Stimulated activated CD8-positive, alpha-beta memory T cell treated with anti-CD3 and anti-CD28 coated beads, Interleukin-7, amount 100 ng/mL, for 24 hours (primary cell): Measurements from ENCODE around the gene OR52K1.
"Not testable (repeated sequence)": the region's sequence is repeated elsewhere in the genome, so short reads cannot be mapped to it uniquely, and the experiment has no call there.

ENCODE experiments used
- DNase-seq: peaks from one replicate; pipeline ENCODE4 v3.0.0-alpha.2; 2020; ENCODE audit warnings: low read depth

The OR52K1 gene

GRCh38 chr11:4482445-4482844, at the start of gene OR52K1:
OR52K1 (plus strand) TSS chr11:4482646; CDS start chr11:4488901, 6,255 bp downstream.
- DNase-seq: no peak

GRCh38 chr11:4433856-4434255, 48.6 kb upstream of the OR52K1 start:
- DNase-seq: no peak

DNA sequence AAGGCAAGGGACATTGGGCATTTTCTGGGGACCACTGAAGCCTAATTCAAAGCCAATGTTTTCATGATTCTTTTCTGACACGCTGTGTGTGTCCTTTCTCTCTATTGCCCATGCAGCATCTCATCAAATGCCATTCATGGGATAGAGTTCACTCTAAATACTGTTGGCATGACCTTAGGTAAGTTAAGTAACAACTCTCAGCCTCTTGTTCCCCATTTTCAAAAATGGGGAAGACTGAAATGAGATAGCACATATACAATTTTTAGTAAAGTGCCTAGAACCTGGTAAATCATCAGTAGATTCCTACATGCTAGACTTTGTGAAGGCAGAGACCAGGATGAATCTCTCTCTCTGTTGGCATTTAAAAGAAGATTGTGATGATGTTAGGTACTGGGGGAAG, 46.0 kb upstream of the OR52K1 start:
- no peak for DNase-seq

- DNase-seq: no peak
Measured at GRCh38 chr11:4441515-4441914, 40.9 kb upstream of the OR52K1 start.

DNA sequence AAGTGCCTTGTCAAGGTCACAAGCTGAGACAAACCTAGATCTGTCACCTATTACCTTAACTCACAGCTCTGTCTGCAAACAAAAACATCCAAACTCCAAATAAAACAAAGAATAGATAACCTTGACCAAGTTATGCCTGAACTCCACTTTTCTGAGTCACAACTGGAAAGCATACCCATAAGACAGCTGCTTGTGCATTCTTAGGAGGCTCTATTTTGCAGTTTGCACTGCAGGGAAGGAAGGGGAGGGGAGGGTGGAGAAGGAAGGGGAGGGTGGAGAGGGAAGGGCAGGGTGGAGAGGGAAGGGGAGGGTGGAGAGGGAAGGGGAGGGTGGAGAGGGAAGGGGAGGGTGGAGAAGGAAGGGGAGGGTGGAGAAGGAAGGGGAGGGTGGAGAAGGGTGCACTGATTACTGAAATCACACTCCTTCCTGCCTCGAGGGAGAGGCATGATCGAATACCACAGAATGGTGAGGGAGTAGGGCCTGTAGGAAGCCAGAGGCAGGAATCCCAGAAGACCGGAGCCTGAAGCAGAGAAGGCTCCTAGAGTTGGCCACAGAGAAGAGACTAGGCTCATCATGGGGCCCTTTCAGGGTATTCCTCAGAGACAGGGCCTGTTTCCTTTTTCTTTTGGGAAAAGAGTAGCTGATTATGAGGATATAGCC, 39.1 kb upstream of the OR52K1 start:
- DNase-seq: no peak

DNA sequence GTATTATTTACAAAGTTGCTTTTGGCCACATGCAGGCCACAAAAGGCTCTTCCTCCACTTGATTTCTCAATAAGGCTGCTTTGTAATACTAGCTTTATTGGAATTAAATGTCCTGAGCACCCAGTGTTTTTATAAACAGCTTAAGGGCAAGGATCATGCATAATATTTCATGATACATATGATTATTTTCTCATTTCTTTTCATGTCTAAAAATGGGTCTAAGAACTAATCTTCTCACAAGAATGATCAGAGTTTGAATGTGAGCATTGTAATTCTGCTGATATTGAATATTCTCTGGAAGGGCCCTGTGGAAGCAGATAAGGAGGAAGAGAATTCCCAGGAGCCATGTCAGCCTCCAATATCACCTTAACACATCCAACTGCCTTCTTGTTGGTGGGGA, 33.5 kb upstream of the OR52K1 start, which contains the start of gene OR52K2:
Gene OR52K2, plus strand, starts transcription at position 301 of the 400 bp plus-strand sequence. Its CDS starts 45 bp downstream, at position 346.
- no peak for DNase-seq

DNA sequence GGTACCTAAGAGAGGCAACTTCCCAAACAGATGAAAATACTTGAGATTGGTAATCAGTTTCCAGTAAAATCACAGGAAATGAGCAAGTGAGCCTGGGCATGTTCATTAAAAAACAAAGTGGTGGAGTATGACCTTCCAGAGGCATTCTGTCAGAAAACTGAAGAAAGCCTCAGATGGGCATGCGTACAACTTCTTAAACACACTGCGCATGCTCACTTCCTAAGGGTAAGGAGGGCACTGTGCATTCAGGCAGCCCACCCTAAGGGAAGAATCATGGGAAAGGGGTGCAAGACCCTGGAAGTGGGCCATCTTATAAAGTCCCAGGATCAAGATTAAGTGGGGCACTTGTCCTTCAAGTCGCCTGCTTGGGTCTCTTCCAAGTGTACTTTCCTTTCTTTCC, 29.3 kb upstream of the OR52K1 start:
- no peak for DNase-seq

DNA sequence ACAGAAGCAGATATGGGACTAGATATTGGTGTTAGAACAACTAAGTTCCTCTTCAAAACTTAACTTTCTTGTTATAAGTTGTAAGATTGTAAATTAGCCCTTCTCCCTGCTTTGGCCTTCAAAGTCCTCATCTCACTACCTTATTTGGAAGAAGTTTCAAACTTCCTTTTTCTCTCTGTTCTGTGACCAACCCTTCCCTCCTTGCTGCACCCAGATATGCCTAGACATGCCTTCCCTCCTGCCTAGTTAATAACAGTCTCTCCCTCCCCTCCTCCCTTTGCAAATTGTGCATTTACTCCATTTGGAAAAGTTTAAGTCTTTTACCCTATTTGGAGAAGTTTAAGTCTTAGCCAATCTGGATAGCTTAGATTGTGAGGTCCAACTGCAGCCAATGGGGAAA, 28.4 kb upstream of the OR52K1 start:
- no peak for DNase-seq

GRCh38 chr11:4455419-4455818, 27.0 kb upstream of the OR52K1 start:
- DNase-seq: no peak

DNA sequence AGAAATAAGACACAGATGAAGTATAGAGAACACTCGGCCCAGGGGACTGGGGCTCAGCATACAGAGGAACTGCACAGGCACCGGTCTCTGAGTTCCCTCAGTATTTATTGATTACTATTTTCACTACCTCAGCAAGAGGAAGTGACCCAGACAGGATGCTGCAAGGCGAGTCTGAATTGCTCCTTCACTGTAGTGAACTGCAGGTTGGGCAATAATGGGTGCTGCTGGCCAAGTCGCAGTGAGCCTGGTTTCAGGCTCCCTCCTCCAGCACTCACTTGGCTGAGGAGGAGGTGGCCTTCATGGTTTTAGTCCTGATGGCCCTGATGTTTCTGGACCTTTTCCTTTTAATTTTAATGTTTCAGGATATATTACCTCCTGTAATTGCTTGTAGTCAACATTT, 22.9 kb upstream of the OR52K1 start:
- no peak for DNase-seq

GRCh38 chr11:4460151-4460550, 22.3 kb upstream of the OR52K1 start:
- no peak for DNase-seq

DNA sequence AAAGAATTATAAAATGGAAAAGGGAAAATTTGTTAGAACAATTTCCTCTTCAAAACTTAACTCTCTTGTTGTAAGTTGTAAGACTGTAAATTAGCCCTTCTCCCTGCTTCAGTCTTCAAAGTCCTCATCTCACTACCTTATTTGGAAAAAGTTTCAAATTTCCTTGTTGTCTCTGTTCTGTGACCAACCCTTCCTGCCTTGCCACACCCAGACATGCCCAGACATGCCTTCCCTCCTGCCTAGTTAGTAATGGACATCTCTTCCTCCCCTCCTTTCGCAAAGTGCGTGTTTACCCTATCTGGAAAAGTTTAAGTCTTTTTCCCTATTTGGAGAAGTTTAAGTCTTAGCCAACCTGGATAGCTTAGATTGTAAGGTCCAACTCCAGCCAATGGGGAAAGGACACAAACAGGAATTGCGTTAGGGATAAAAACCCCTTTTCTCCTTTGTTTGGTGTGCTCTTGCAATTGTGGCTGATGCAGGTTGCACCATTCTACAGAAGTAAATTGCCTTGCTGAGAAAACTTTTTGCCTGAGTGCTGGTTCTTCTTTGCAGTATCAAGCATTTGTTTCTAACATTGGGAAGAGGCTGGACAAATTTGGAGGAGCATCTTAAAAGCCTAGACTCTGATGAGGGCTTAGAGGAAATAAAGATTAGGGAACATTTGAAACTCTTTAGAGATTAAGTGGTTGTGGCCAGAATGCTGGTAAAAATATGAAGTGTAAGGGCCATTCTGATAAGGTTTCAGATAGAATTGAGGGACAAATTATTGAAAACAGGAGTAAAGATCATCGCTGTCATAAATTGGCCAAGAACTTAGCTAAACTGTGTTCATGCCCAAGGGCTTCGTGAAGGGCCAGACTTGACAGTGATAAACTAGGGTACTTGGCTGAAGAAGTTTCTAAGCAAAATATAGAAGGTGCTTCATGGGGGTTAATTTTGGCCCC, 18.0 kb upstream of the OR52K1 start:
- DNase-seq: no peak

DNA sequence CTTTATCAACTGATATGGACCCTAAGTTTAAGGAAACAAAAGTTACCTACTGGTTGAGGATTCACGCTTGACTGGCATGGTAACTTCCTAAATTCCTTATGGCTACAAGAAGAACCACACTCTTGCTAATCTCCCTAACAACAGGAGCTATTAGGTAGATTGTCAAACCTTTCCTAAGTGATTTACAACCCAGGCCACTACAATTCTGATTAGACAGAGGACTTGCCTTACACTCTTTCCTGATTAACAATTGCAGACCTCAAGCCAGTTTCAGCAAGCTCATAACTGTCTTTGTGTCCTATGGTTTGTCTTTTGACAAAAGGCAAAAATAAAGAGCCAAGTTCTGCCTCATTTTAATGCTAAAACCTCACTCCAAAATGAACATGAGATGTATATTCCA, 17.0 kb upstream of the OR52K1 start:
- DNase-seq: no peak

DNA sequence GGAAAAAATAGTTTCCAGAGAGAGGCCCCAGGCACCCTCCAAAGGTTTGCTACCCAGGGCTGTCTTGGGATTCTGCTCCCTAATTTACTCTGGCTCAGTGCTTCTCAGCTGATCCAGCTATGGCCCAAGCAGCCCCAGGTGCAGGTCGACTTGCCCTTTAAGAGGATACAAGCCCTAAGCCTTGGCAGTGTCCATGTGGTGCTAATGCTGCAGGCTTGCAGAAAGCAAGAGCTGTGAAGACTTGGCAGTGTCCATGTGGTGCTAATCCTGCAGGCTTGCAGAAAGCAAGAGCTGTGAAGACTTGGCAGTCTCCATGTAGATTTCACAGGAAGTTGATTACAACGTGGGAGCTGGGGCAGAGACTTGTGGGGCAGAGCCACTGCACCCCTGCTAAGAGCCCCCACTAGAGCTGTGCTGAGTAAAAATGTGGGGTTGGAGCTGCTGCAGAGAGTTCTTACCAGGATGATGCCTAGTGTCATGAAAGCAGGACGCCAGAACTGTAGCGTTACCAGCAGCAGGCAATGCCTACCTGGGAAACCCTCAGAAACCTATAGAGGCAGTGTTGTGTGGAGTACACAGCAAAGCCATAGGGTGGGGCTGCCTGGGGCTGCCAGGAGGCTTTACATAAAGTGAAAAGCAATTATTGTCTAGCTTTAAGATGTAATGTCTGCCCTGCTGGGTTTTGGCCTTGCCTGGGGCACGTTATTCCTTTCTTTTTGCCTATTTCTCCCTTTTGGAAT, 16.1 kb upstream of the OR52K1 start:
- no peak for DNase-seq

GRCh38 chr11:4466871-4467442, 15.5 kb upstream of the OR52K1 start:
- no peak for DNase-seq

DNA sequence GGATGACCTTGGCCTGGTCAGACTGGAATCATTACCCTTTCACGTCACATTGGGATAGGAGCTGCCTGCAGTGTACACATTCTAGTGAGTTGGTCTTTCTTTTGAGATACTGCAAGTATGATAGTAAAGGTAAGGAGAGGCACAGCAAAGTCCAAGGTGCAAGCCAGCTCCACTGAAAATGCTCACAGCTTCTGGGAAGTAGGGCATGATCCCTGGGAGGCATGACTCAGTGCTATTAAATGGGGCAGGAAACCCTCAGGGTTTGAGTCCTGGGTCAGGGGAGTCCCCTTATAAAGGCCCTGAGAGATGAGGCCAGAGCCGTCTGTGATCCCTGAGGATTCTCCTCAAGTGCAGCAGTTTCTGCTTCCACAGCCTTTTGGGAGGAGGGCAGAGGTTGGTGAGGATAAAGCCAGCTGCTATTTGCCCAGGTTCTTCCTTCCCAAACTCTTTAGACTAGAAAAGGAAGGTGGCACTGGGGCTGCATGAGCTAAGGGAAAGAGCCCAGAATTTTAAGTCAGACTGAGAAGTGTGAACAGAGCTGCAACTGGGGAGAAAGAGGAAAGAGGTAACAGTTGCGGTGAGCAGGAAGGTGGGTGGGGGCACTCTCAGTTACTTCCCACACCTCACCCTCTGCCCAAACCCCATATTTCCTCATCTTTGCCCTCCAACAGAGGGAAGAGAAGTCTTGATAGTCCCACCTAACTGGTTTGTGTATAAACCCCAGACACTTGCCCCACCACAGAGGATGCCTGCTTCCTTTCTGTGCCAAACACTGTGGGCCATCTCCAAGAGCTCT, 14.4 kb upstream of the OR52K1 start:
- no peak for DNase-seq

- DNase-seq: no peak
Measured at GRCh38 chr11:4479644-4480043, 2.8 kb upstream of the OR52K1 start.

DNA sequence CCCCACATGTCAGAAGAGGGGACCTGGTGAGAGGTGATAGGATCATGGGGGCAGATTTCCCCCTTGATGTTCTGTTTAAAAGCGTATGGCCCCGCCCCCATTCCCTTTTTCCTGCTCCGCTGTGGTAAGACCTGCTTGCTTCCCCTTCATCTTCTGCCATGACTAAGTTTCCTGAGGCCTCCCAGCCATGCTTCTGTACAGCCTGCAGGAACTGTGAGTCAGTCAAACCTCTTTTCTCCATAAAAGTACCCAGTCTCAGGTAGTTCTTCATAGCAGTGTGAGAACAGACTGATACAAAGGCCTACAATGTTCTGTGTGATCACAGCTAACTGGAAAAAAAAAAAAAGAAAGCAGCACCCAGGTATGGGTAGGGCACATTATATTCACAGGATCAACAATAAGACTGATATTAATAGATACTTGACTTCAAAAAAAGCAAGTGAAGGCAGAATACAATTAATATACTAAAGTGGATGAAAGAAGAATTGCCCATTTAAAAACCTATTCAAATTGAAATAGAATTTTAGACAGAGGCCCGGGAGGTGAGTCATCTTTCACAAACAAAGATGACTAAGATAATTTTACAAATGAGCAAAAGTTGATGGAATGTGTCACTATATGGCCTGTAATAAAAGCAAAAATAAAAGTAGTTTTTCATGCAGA, 1.7 kb upstream of the OR52K1 start:
- no peak for DNase-seq

GRCh38 chr11:4481240-4481582, 1.2 kb upstream of the OR52K1 start:
- no peak for DNase-seq

DNA sequence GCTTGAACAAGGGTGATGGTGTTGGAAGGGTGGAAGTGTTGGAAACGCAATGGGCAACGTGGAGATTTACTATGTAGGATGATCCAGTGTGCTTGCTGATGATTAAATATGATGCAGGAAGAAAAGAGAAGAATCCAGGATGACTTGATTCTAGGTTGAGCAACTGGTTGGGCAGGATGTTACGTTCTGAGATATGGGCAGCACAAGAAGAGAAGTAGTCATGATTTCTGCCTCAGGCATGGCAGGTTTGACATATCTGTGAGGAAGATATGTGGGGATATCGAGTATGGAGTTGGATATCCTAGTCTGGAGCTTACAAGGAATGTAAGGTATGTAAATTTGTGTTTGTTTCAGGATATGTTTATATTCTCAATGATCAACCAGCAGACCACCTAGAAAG, 1.9 kb downstream of the OR52K1 start:
- no peak for DNase-seq

DNA sequence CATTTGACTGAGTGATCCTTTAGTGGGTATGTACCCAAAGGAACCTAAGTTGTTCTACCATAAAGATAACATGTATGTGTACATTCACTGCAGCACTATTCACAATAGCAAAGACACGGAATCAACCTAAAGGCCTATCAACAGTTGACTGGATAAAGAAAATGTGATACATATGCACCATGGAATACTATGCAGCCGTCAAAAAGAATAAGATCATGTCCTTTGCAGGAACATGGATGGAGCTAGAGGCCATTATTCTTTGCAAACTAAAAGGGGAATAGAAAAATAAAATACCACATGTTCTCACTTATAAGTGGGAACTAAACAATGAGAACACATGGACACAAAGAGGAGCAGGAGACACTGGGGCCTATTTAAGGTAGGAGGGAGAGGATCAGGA, 9.0 kb downstream of the OR52K1 start:
- DNase-seq: not testable (repeated sequence)
